ENCODE data around the gene CERS6.
"Not testable (repeated sequence)": the region's sequence is repeated elsewhere in the genome, so short reads cannot be mapped to it uniquely, and the experiment has no call there.

Gene CERS6

DNA sequence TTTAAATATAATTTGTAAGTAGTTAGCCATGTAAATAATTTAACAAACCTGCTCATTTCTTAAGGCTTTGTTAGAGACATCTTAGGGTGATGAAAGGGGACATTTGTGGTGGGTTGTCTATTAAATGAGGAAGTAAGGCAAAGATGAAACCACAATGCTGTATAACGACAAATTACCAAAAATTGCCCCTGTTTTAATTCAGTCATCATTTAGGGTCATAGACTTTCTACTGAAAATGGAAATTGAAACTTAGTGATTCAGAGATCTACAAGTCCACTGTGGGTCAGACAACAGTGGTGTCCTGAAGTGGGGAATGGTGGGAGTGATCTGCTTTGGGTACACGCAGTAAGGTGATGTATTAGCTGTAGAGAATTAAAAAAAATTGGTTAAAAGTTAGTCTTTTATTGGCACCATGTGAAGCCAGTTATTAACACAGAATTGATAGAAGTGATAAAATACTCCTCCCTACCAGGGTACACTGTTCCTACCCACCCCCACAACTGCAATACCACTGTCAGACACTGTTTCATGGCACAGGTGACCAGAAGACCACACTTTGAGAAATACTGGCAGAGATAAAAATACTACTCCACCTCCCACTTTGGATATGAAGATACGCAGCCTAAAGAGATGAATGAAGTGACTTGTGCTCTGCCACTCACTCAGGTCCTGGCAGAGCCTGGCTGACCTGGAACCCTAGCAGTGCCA lies 13.4 kb downstream of the CERS6 start:
- DNase-seq, result no peak

DNA sequence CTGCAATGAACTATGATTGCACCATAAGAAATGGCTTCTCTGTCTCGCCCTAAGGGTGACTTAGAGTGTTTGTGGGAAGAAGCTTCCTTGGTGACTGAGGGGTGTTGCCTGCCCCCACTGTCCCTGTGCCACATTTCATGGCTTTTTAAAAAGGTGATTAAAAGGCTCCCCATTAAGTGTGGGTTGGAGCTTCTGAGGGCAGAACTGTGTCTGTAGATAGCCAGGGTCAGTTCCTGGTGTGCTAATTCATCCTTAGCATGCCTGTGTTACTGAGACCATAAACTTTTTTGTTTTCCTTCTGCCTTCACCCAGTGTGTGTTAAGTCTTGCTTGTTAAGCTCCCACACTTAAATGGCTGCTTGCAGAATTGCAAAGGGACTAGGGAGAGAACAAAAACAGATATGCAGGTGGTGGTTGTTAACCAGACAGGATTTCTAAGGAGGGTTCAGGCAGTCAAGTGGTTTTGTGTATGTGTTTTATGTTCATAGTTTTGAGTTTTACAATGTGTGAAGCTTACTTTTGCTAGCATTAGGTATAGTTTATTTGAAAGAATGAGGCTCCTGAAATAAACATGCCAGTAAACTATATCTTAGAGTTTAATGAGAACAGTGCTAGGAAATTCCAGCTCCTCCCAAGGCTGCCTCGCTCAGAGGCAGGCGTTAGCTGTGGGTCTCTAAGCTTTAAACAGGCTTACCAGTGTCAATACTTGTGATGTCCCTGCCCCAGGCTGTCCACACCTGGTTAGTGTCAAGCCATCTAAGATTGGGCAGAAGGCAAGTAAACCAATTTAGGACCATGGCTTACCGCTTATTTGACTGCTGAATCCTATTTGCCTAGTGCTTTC lies 14.5 kb downstream of the CERS6 start:
- DNase-seq, result no peak

GRCh38 chr2:168471163-168471475 lies 15.0 kb downstream of the CERS6 start:
- no peak for DNase-seq

DNA sequence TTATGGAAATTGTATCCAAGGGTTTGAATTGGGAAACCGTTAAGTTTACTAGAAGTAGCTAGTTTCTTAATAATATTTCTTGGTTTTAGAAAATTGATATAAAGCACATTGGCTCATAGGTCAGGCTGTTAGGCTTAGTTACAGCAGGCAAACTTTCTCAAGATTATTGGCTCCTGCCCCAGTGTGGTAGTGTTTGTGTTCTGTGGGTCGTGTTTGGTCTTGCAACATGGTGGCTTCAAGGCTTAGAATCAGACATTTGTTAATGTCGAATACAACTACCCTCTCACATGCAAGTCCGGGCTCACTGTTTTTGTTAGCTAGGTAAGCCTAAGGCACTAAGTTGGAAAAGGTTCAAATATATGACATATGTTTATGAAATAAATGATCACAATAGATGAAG lies 19.6 kb downstream of the CERS6 start:
- DNase-seq, result no peak

GRCh38 chr2:168478206-168478605 lies 22.1 kb downstream of the CERS6 start:
- DNase-seq, result no peak

DNA sequence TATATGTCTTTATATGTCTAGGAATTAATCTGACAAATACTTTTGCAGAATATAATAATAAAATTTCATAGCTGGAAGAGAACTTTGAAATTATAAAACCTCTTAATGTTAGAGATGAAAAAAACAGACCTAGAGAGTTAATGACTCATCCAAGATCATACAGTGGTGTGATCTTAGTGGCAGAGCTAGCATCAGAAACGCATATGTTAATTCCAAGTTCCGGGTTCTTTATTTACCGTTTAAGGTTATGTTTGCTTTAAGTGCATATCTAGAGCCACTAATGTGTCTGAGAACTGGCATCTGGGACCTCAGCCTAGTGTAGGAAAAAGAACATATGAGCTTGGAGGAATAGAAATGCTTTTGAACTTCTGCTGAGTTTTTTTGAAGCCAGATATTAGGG lies 24.3 kb downstream of the CERS6 start:
- no peak for DNase-seq

DNA sequence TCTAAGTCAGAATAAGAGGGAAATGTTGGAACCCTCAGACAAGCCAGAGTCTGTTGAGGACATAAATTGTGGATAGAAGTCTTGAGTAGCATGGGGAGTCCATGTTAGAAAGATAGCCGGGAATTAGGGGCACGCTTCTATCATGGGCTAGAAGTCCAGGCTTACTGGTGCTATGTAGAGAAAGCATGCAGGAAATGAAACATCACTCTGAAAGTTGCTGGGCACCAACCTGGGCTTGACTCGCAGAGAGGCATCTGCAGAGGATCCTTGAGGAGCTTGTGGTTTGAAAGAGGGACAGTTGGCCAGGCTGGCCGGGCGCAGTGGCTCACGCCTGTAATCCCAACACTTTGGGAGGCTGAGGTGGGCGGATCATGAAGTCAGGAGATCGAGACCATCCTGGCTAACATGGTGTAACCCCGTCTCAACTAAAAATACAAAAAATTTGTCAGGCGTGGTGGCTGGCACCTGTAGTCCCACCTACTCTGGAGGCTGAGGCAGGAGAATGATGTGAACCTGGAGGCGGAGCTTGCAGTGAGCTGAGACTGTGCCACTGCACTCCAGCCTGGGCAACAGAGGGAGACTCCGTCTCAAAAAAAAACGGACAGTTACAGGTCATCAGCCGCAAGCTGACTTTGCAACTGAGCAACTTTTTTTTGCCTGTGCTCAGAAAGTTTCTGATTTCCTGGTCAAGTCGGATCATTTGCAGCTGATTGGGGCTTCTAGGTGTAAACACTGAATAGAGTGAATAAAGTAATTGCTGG lies 24.9 kb downstream of the CERS6 start:
- DNase-seq, result no peak

- DNase-seq, result no peak
Observed at GRCh38 chr2:168482269-168482668, 26.2 kb downstream of the CERS6 start.

- no peak for DNase-seq
Observed at GRCh38 chr2:168482952-168483831, 27.1 kb downstream of the CERS6 start.

DNA sequence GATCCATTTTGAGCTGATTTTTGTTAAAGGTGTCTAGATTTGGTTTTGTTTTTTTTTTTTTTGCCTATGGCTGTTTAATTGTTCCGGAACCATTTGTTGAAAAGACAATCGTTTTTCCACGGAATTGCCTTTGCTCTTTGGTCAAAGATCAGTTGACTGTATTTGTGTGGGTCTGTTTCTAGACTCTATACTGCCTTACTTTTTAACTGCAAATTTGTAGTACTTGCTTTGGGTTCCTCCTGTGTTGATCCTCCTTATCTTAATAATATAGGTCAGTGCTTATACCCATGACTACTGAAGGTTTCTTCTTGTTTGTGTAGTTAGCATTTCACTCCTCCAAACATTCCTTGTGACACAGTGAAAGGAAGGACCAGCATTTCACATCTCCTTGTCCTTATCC lies 30.4 kb downstream of the CERS6 start:
- no peak for DNase-seq

DNA sequence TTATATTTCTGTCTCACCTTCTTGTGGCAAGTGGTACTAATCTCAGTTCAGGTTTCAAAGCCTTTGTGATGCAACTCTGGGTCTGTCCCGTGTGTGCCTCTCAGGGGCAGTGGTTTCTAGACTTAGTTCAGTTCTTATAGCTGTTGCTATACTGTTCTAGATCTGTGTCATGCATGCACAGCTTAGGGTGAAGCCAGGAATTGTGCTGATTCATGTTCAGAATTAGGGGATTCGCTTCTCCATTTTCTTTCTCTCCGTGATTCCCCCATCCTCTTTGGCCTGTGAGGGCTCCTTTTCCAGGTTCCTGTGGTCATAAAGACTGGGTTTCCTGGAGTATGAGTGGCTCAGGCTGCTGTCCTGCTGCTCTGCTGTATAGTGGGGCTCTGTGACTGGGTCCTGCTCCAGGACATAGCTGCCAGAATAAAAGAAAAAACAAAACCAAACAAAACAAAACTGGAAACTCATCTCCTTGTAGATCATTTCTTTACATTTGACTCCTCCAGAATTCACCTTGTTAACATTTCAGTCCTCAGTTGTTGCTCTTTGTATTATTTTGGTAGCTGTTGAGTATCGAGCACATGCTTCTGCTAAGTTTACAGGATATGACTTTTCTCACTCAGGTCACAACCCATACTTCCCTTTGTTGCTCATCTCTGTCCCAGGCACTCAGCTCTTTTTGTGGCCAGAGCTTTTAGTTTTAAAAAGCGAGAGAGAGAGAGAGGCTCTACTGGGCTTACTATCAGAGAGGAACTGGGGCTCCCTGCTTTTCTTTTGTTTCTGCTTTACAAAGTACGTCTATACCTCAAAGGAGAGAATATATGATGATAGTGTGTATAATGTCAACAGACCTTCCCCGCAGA lies 34.2 kb downstream of the CERS6 start:
- DNase-seq, result no peak

GRCh38 chr2:168490946-168491605 lies 35.0 kb downstream of the CERS6 start:
- DNase-seq, result no peak

DNA sequence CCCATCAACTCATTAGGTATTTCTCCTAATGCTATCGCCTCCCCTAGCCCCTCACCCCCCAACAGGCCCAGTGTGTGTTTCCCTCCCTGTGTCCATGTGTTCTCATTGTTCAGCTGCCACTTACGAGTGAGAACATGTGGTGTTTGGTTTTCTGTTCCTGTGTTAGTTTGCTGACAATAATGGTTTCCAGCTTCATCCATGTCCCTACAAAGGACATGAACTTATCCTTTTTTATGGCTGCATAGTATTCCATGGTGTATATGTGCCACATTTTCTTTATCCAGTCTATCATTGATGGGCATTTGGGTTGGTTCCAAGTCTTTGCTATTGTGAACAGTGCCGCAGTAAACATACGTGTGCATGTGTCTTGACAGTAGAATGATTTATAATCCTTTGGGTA lies 35.7 kb downstream of the CERS6 start:
- DNase-seq, result not testable (repeated sequence)

GRCh38 chr2:168493219-168493618 lies 37.1 kb downstream of the CERS6 start:
- not testable (repeated sequence) for DNase-seq

DNA sequence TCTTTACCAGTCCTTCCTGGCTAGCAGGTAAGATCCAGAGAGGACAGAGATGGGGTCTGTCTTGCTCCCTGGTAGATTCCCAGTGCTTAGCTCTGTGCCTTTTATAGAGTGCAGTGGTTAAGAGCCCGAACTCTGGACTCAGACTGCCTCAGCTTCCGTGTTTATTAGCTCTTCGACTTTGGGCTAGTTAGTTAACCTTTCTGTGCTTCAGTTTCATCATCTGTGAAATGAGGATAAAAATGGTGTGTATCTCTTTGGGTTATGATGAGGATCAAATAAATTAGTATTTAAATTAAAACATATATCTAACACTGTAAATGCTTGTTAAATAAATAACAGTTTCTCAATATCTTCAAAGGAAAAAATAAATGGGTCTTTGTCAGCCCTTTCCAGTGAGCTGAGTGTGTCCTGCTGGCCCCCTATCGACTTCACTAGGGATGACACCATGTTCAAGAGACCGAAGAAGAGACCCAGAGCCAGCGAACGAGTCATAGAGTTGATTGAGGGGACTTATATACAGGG lies 38.2 kb downstream of the CERS6 start:
- no peak for DNase-seq

GRCh38 chr2:168495524-168495923 lies 39.5 kb downstream of the CERS6 start:
- no peak for DNase-seq

GRCh38 chr2:168496906-168497305 lies 40.8 kb downstream of the CERS6 start:
- no peak for DNase-seq

DNA sequence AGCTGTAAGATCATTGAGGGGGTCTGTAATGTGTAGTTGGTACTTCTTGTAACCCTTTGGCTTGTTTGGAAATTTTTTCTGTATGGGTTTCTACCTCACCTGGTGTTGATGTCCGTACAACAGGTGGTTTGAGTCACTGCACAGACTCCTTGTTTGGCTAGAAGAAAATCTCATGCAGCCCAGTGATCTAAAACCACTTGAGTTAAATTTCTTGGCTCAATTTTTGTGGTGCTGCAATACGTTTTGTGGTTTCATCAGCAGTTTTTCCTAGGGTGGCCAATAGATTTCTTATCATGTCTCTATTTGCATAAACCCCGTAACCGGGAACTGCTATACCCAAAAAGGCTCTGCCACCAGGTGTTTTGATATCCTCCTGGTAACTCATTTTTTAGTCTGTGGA lies 43.4 kb downstream of the CERS6 start:
- no peak for DNase-seq

GRCh38 chr2:168500516-168500915 lies 44.4 kb downstream of the CERS6 start:
- DNase-seq, result no peak

DNA sequence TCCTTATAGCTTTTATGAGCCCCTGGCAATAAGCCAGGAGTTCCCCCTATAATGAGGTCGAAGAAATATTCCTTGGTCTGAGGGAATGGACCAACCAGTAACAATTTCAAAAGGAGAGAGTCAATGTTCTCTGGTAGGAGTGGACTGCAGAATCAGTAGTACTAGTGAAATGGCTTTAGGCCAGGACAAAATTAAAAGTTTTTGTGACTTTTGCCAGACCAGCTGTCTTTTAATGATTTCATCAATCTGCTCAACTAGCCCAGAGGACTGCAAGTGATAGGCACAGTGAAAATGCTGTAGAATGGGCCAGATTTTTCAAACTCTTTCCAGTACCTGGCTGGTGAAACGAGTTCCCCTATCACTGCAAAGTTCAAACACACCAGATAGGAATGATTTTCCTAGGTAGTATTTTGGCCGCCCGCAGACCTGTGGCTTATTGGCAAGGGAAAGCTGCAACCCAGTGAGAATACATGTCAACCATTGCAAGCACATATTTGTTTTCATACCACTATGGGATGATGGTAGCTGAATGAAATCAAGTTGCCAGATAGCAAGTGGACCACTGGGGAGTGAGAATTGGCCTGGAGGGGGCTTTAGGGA lies 45.5 kb downstream of the CERS6 start:
- DNase-seq, result no peak

- DNase-seq, result not testable (repeated sequence)
Observed at GRCh38 chr2:168502852-168503251, 46.8 kb downstream of the CERS6 start.
